GM18873 (cell line): ENCODE measurements around the gene PALLD.

Experiments
- ATAC-seq: cut with Tn5 transposase; IDR thresholded peaks from one replicate; pipeline ENCODE4 v1.9.1; 2021; ENCODE audit warnings: mild to moderate bottlenecking, moderate library complexity, moderate number of reproducible peaks; ENCODE audit not compliant: unreplicated experiment, low FRiP score

PALLD gene

DNA sequence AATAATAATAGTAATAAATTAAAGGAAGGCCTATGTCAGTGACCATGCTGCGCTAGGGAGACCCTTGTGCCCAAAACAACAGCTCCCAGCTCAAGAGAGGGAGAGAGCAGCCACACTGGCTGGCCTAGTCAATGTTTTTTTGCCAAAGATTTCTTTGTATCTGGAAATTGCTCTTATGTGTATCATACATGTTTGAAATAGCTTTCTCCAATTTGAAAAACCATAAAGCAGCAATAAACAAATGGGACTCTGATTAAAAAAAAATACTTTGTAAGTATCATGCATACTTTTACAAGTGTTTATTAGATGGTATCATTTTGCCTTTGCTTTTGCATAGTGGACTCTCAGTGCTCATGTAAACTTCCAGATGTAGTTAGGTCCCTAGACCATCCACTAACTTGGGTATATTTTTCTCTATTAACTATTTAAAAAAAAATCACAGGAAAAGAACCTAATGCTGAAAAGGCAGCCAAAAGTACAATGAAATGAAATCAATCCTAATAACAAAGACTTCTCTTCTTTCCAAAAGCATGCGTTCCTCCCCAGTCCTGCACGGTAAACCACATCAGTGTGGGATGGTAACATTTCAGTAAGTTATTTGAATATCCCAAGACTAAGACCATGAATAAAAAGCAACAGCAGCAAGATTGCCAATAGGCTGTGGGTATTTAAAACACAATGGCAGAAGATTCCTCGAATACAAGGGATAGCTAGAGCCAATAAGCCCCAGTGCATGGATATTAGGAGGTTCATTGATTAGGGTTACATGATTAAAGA, 117.6 kb downstream of the PALLD start:
- no peak for ATAC-seq

DNA sequence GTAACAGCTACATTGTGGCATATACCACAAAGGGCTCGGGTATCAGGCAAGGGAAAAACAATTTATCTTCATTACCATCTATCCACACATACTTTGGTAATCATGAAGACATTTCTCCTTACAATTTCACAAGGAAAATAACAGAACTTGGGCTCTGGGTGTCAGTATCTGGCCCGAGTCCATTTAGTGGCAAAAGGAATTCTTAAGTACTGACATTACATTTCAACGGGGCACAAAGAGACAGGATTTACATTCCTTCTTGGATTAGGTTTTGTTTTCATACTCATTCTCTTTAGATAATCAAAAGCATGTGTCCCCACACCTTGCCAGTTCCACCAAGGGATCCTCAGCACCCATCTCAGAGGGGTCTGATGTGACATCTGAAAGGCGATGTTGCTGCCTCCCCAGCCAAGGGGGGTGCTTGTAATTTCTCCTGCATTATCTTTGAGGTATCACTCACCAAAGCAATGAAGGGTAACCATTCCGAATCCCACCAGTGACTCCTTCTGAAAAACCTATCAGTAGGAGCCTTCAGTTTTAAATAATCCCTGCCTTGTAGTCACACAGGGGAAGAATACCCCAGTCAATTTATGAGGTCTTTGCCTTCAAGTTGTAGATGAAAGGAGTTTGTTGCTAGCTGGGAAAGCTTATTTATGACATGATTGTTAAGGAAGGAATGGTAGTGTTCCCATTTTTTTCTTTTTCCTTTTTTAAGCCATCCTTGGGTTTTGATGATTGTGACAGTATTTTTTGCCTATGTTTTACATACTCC, 118.6 kb downstream of the PALLD start:
- ATAC-seq: no peak

DNA sequence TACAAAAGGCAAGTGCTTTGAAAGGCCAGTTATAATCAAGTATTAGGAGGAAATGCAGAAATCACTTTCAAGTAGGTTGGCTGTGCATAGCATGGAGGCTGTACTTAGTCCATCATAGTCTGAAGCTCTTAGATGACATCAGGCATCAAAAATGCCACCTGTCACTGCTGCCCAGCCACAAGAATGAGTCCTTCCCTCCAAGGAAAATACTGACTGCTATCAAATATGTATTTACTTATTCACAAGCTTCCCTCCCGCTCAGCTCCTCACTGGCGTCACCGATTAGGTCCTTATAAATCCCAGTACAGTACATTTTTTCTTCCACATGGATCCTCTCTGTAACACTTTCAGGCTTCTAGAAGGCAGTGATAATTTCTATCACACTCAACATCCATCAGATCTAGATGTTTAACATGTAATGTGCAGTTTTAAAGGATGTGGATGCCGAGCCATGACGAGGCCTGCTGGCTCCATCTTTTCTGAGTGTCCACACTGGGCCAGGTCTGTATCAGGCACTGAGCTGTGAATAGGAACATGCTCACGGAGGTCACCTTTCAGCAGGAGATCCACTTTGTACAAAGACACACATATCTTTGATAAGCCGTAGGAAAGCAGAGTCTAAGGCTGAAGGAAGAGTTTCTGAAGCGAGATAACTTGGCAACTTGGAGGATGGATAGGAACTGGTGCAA, 121.9 kb downstream of the PALLD start:
- no peak for ATAC-seq

DNA sequence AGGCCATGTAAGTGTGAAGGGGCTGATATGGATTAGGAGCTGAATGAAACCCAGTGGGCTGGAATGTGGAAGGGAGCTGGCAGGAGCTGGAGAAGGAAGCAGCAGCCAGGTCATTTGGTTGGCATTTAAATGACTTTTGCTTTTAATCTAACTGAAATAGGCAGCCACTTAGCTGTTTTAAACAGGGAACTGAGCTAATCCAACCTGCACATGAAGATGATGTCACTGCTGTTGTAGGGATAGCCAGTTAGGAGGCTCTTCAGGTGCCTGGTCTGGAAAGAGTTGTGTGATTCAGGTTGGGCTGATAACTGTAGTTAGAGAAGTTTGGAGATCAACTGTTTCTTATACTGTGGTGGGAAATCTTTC, 122.4 kb downstream of the PALLD start:
- ATAC-seq: no peak

DNA sequence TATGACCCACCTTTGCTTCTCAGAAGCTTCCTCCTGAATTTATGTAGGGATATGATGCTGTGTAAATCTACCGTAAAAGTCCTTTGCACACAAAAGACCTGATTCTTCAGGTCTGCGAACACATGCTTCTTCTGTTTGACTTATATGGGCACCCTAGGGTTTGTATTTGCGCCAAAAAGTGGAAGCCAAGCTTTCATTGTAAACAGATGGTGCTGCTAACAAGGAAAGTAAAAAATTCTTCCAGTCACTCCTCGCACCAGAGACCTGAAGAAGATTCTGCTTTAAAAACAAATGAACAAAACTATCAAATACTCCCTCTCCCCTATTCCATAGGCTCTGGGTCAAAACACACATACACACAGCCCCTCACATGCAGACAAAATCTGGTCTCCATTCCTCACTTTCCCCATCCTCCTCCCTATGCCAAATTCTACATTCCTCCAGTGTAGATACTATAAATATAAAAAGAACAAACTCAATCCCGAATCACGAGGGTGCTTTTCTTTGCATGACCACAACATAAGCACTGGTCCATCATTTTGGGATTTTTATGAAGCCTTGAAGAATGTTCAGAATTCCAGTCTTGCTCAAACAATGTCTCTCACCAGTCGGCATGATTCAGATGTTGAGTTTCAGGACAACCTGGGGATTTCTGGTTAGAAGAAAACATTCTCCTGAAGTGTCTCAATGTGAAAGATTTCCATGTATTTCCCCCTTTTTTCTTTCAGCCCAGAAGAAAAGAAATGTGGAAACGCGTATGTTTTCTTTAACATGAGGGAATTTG, 125.1 kb downstream of the PALLD start:
- no peak for ATAC-seq

DNA sequence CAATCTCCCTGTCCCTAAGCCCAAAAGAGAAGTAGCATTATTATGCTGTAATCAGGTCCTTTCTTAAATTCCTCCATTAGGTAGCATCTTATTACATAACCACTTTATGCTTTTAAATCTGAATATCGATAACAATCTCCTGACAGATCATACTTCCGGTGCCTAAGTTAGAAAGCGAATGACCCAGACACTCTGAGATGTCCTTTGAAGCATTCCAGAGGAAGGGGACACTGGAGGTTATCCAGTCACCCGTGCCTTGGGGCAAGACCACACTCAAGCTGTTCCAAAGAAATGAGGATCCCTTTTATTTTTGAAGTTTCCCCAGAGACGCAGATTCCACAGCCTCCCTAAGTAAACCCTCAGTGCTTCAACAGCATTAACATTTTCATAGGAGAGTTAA, 125.7 kb downstream of the PALLD start:
- no peak for ATAC-seq

DNA sequence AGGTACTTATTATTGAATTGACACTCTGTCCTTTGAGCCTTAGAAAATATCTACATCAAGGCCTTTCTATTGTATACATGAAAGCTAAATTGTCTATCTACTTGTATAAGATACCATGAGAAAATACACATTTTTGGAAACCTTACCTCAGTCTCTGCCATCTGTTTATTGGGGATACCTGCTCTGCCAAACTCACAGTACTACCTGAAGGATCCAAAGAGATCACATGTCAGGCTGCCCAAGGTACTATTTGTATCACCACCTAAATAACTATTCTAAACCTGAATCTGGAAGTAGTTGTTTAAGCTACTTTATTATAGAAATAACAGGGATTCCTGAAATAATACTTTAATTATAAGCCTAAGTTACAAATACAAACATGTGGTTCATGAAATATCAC, 126.2 kb downstream of the PALLD start:
- no peak for ATAC-seq

DNA sequence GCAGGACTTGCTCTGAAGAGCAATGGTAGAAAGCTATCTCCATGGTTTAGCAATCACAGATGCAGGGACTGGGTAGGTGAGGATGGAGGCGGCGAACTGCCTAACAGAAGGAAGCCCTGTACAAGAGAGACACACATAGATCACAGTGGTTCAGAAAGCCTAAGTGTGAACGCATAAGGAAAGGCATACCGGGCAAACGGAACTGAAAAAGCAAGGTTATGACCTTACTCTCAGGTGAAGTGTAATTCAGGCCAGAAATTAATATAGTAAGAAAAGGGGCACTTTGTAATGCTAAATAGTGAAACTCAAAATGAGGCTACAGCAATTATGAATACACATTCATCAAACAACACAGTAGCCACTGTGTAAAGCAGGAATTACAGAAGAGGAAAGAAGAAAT, 126.6 kb downstream of the PALLD start:
- ATAC-seq: no peak

DNA sequence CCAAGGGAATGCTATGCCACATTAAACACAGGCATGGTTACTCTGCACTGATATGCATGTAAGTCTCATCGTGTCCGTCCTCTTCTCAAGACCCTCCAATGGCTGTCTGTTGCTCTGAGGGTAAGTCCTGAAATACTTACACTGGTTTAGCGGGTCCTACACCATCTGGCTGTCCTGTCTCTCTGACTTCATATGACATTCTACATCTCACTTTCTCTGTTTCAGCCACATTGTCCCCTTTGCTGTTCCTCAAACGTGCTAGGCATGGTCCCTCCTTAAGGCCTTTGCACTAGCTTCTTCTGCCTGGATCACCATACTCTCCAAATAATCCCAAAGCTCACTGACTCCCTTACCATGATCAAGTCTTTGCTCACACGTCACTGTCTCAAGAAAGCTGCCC, 131.4 kb downstream of the PALLD start:
- ATAC-seq: no peak

DNA sequence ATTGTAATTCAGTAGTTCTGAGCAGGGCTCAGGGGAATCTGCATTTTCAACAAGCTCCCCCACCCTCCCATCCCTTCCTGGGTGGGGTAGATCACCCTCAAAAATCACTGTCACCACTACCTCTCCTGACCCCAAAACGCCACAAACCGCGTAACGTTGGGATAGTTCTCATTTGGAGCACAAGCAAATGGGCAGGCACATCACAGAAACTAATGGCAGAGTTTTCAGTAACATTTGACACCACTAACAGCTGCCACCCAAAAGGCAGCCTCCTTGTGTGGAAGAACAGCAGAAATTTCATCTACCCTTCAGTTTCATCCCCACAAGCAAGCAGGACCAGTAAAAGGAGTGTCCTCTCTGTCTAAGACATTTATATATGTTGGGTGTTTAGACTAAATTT, 132.7 kb downstream of the PALLD start:
- ATAC-seq: no peak

DNA sequence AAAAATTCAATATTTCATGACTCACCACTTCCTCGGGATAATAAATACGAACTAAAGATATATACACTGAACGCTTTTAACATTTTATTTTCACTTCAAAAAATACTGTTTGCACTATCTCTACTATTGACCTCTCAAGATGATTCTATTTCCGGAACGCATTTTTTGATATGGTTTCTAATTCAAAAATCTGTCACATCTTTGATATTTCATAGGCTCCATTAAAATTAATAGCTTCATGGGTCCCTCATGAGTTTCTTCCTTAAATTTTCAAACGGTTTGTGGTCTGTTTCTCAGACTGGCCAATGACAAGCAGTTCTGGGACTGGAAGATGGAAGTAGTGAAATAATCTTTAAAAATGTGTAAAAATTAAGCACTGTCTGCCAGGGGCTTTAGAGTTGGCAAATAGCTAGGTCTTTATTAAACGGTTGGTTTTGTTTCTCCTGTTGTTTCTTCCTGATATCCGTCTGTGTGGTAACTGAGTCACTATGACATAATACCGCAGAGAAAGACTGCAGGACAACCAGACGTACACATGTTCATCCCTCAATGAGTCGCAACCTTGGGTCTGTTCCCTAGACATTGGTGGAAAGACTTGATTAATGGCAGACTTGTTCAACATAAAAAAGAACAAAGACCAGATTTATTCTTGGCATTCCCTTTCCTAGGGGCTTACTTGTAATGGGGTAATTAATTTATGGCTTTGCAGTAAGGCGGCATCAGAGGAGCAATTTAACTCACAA, 133.8 kb downstream of the PALLD start:
- no peak for ATAC-seq

DNA sequence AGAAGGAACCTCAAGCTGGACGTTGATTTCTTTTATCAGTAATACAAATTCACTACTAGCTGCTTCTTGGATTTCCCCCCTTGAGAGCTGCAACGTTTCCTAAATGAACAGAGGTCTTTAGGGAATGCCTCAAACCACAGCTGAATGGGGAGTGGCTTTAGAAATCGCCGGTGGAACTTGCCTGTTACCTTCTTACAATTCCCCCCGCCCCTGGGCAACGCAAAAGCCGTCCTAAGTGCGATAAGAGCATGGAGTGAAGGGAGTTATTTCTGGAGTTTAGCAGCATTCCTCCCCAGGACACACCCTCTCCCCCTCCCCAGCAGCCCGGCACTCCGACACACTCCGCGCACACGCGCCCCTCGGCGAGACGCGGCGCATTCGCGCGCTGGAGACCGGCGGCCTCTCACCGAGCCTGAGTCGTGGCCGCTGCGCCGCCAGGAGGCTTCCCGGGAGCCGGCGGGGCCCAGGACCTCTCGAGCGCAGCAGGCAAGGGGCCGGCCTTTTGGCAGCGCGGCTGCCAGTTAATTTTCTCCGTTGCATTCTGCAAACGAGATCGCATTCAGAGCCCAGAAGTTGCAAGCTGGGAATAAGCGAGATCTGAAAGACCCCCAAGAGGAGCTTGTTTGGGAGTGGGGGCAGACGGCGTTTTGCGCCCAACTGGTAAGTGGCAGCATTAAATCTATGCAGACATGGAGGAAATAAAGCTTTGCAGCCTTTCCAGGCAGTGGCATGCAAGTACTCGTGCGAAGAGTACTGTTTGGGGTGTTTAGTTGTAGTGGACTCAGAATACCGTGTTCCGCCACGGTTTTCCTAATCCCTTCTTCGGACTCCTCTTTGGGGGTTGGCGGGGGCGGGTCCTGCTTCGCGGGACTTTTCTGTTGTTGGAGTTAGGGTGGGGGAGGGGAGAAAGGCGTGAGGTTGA, 134.7 kb downstream of the PALLD start:
- no peak for ATAC-seq

DNA sequence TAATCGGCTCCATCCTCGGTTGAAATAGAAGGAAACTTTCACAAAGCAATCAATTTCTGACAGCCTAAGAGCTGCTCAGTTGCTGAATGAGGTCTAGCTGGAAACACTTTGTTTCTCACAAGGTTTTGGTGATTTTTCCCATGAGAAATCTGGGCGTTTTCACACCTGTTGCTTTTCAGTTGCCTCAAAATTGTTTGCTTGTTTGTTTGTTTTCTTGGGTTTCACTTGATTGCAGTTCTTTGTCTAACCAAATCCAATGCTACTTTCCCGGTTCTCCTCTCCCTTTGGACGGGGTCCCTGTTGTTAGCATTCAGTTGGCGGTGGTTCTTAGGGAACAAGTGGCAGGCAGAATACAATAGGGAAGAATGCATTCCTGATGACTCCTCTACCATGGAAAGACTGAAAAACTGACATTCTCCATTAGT, 135.5 kb downstream of the PALLD start:
- no peak for ATAC-seq

DNA sequence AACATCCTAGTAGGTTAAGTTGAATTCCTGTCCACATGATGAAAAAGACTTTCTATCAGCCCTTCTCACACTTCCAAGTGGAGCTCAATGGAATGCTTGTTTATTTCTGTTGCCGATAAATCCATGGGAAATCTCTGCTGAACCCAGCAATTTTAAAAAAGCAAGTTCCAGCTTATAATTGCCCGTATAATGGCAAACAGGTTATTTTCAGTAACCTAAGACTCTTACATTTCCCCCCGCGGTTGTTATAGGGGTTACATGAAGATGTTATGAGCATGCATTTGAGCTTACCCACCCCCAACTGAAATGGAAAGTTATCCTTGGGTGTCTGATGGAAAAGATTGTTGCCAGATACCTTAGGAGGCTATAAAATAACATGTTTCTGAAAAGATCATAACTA, 136.2 kb downstream of the PALLD start:
- no peak for ATAC-seq

DNA sequence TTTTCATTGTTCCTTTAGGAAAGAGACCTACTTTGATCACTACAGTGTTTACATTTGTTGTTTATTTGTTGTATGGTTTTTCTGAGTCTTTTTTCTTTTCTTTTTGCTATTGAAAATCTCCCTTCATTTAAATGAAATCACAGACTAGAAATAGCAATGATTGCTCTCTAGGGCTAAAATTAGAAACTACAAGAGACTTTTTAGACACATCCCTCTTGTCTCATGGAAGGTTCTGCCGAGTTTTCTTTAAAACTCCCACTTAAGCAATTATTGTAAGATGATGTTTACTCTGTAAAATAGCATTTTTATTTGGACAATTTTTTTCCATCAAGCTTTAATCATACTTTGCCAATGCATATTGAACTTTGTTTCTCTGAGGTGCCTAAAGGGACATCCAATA, 136.6 kb downstream of the PALLD start:
- ATAC-seq: no peak

DNA sequence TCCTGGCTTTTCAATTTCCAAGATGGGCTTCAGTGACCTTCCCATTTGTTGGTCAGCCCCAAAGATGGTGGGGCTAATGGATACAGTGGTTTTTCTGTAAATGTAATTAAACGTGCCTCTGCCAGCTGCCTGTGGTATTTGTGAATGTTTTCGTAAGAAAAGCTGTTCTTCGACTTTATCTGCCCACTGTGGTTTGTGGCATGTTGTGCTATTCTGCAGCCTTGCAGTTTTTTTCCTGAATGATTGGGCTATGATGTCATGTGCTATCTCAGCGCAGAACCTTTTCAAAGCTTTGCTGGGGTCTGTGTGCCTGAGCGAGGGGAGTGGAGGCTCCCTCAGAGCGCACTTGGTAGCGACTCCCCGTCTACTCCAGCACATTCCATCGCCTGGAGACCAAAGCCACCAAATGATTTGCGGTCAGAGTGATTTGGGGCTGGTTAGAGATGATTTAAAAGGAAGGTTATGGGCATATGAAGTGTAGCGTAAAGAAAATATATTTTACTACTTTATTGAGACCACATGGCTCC, 137.5 kb downstream of the PALLD start:
- ATAC-seq: no peak

DNA sequence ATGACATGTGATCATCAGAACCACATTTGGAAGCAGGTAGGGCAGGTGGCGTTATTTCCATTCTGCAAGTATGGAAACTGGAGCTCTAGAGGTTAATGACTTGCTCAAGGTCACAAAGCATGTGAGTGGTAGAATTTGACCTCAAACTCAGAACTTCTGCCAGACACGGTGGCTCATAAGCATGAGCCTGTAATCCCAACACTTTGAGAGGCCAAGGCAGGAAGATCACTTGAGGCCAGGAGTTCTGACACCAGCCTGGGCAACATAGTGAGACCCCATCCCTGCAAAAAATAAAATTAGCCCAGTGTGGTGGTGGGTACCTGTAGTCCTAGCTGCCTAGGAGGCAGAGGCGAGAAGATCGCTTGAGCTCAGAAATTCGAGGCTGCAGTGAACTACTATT, 139.2 kb downstream of the PALLD start:
- no peak for ATAC-seq

DNA sequence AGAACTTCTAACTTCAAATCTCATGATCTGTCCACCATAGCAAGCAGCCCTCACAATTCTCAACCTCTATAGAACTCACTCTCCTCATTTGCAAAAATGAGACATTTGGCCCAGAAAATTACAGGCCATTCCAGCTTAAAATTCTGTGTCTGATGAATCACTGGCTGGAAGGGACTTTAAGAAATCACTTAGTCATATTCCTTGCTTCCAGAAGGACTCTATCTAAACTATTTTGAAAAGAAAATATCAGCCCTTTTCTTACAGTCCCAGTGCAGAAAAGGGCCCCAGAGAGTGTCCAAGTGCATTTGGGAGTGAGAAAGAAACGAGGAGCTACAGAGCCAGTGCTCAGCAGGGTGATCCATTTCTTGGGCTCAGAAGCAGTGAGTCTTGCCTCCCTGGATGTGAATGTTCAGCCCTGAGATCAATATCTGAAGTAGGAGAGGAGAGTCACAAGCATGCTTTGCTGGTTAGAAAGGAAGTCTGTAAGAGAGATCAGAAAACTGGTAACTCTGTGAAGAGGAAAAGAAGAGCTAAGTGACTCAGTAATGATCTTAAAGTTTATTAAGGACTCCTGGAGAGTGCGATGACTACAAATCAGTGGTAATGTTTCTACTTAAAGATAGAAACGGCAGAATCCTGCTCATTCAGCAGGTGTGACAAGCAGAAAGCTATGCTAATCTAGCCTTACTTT, 139.8 kb downstream of the PALLD start:
- ATAC-seq: no peak
